Right atrium auricular region (tissue), 2 donors: ENCODE measurements around the gene GCNT2. TPM values are rescaled to one million over a fixed set of nuclear protein-coding genes. Genes with fewer than 3 reads are reported as not detected.

Experiments
- DNase-seq: peaks from one replicate; pipeline ENCODE4 v3.0.0-alpha.2; 2019; ENCODE audit warnings: low spot score
- H3K27ac ChIP-seq, 2 donors: fragments of 200-600 bp; sonication (generic); 1 replicate in 1 of 2; 2 replicates in 1 of 2; pipeline ENCODE4 v1.5.1; 2016 to 2019
- H3K27me3 ChIP-seq, 2 donors: fragments of 200-600 bp; sonication (generic); one replicate each; pipeline versions ENCODE4 v1.5.1 to v1.6.0; 2017 to 2019
- H3K36me3 ChIP-seq: fragments of 200-600 bp; sonication (generic); one replicate; pipeline ENCODE4 v1.5.1; 2016
- H3K4me1 ChIP-seq, 2 donors: fragments of 200-600 bp; sonication (generic); one replicate each; pipeline versions ENCODE4 v1.5.1 to v1.6.0; 2017 to 2019
- H3K4me3 ChIP-seq, 2 donors: fragments of 200-600 bp; sonication (generic); 1 replicate in 1 of 2; 2 replicates in 1 of 2; pipeline ENCODE4 v1.5.1; 2017 to 2019; ENCODE audit warnings: mild to moderate bottlenecking in 1 of 2, moderate library complexity in 1 of 2
- H3K9me3 ChIP-seq, 2 donors: fragments of 200-600 bp; sonication (generic); one replicate each; pipeline ENCODE4 v1.5.1; 2019
- total RNA-seq, 2 donors: library from RNA; depleted of rRNA; stranded (reverse); fragments of >200 nt; gene quantifications; one replicate each; pipeline ENCODE4 v1.1.0, GENCODE V29; 2016
- TF ChIP-seq, protein P1 (sequence below), 2 donors: fragments of 200-600 bp; sonication (generic); IDR thresholded peaks; one replicate each; pipeline ENCODE4 v1.5.1; 2019; ENCODE audit warnings: antibody characterized with exemption in 2 of 2

Gene GCNT2
- total RNA-seq, 2 donors from 2014 or later: 3.3 to 13.5 TPM

- Histone ChIP-seq H3K27me3 (no peaks in the 10 kb centered on the region), H3K4me1 (peaks cover 0 to 17% of the 10 kb centered on the region in 2 donors)
- TF ChIP-seq, protein P1, sequence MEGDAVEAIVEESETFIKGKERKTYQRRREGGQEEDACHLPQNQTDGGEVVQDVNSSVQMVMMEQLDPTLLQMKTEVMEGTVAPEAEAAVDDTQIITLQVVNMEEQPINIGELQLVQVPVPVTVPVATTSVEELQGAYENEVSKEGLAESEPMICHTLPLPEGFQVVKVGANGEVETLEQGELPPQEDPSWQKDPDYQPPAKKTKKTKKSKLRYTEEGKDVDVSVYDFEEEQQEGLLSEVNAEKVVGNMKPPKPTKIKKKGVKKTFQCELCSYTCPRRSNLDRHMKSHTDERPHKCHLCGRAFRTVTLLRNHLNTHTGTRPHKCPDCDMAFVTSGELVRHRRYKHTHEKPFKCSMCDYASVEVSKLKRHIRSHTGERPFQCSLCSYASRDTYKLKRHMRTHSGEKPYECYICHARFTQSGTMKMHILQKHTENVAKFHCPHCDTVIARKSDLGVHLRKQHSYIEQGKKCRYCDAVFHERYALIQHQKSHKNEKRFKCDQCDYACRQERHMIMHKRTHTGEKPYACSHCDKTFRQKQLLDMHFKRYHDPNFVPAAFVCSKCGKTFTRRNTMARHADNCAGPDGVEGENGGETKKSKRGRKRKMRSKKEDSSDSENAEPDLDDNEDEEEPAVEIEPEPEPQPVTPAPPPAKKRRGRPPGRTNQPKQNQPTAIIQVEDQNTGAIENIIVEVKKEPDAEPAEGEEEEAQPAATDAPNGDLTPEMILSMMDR (IDR thresholded peaks at IDR 0.05): no peak
Measured at GRCh38 chr6:10555625-10556309, 34.6 kb downstream of the GCNT2 start.

DNA sequence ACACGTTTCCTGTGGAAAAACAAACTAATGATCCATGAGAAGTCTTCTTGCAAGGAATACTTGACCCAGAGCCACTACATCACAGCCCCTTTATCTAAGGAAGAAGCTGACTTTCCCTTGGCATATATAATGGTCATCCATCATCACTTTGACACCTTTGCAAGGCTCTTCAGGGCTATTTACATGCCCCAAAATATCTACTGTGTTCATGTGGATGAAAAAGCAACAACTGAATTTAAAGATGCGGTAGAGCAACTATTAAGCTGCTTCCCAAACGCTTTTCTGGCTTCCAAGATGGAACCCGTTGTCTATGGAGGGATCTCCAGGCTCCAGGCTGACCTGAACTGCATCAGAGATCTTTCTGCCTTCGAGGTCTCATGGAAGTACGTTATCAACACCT, 35.4 kb downstream of the GCNT2 start:
- H3K4me3 ChIP-seq: peak overlapping the region in 1 of 2 donors; percentile 42
- H3K36me3 ChIP-seq: no peaks in the 10 kb centered on the region
- H3K27ac ChIP-seq: no peak overlapping the region
- no peak for DNase-seq
- no peaks in the 10 kb centered on the region for H3K9me3 ChIP-seq
- no peaks in the 10 kb centered on the region for H3K27me3 ChIP-seq
- peaks cover 0 to 17% of the 10 kb centered on the region in 2 donors for H3K4me1 ChIP-seq
- TF ChIP-seq, protein P1 (IDR thresholded peaks at IDR 0.05): no peak

More at GRCh38 chr6:10555625-10556309, 34.6 kb downstream of the GCNT2 start:
- Histone ChIP-seq H3K4me3 (peak overlapping the region; percentile 42 to 46), H3K27ac (peak overlapping the region; percentile 39 to 67), H3K36me3 (no peaks in the 10 kb centered on the region), H3K9me3 (no peaks in the 10 kb centered on the region)
- DNase-seq: peak; percentile 64

- H3K27ac ChIP-seq: no peak overlapping the region
- TF ChIP-seq, protein P1 (IDR thresholded peaks at IDR 0.05): no peak
- H3K4me1 ChIP-seq: peaks cover 0 to 17% of the 10 kb centered on the region in 2 donors
- H3K27me3 ChIP-seq: no peaks in the 10 kb centered on the region
- DNase-seq: no peak
- no peaks in the 10 kb centered on the region for H3K36me3 ChIP-seq
- H3K9me3 ChIP-seq: no peaks in the 10 kb centered on the region
- H3K4me3 ChIP-seq: no peak overlapping the region
Measured at GRCh38 chr6:10556992-10557391, 35.8 kb downstream of the GCNT2 start.

GRCh38 chr6:10557913-10558312, 36.8 kb downstream of the GCNT2 start:
- no peak overlapping the region for H3K4me3 ChIP-seq
- no peak overlapping the region for H3K27ac ChIP-seq
- H3K4me1 ChIP-seq: peaks cover 0 to 17% of the 10 kb centered on the region in 2 donors
- no peak for DNase-seq
- H3K36me3 ChIP-seq: no peaks in the 10 kb centered on the region
- H3K9me3 ChIP-seq: no peaks in the 10 kb centered on the region
- no peaks in the 10 kb centered on the region for H3K27me3 ChIP-seq
- TF ChIP-seq, protein P1 (IDR thresholded peaks at IDR 0.05): no peak

- H3K4me3 ChIP-seq: no peak overlapping the region
- no peaks in the 10 kb centered on the region for H3K36me3 ChIP-seq
- no peak overlapping the region for H3K27ac ChIP-seq
- no peaks in the 10 kb centered on the region for H3K27me3 ChIP-seq
- TF ChIP-seq, protein P1 (IDR thresholded peaks at IDR 0.05): no peak
- no peaks in the 10 kb centered on the region for H3K9me3 ChIP-seq
- no peak for DNase-seq
- H3K4me1 ChIP-seq: peaks cover 0 to 17% of the 10 kb centered on the region in 2 donors
Measured at GRCh38 chr6:10558565-10558964, 37.4 kb downstream of the GCNT2 start.
